Spinal cord (tissue), 10 donors: Measurements from ENCODE around the gene POMT1. TPM values are rescaled to one million over a fixed set of nuclear protein-coding genes. Genes with fewer than 3 reads are reported as not detected.
A peak's percentile ranks its signal among the peaks of the same experiment; 100 is the strongest.

Experiments used
- DNase-seq, 6 donors: peaks; one replicate each; pipeline versions ENCODE4 v3.0.0 to v3.0.0-alpha.2; 2013 to 2015; ENCODE audit warnings: low spot score in 6 of 6, low read depth in 4 of 6
- H3K27ac ChIP-seq: one replicate; pipeline ENCODE4 v1.5.1; 2013; ENCODE audit warnings: low read depth, low read length, control low read depth
- H3K27me3 ChIP-seq: one replicate; pipeline ENCODE4 v1.6.1; 2013; ENCODE audit warnings: low read length; ENCODE audit not compliant: control insufficient read depth, insufficient read depth
- H3K36me3 ChIP-seq: one replicate; pipeline ENCODE4 v1.6.1; 2013; ENCODE audit warnings: low read length; ENCODE audit not compliant: control insufficient read depth, insufficient read depth
- H3K4me1 ChIP-seq: one replicate; pipeline ENCODE4 v1.6.1; 2013; ENCODE audit warnings: low read length; ENCODE audit not compliant: control insufficient read depth, insufficient read depth
- H3K4me3 ChIP-seq: one replicate; pipeline ENCODE4 v1.5.1; 2013; ENCODE audit warnings: low read depth, low read length, control low read depth
- H3K9me3 ChIP-seq: one replicate; pipeline ENCODE4 v1.6.1; 2013; ENCODE audit warnings: low read length; ENCODE audit not compliant: control insufficient read depth, insufficient read depth
- WGBS: methylation state at CpG from one replicate; pipeline ENCODE4 v1.1.5; 2013; ENCODE audit warnings: missing lambda C conversion rate; ENCODE audit not compliant: insufficient coverage; 5-methylcytosine and 5-hydroxymethylcytosine counted together
- polyA plus RNA-seq, 2 donors: library from polyadenylated mRNA; unstranded; fragments of 120-200 nt; gene quantifications; one replicate each; pipeline ENCODE4 v1.2.1, GENCODE V29; 2013; ENCODE audit not compliant: insufficient read length in 2 of 2
- total RNA-seq, 2 donors: library from RNA; depleted of rRNA in 1 of 2; stranded (reverse); fragments of 120-200 nt in 1 of 2; fragments of >200 nt in 1 of 2; gene quantifications; one replicate each; pipeline versions ENCODE4 v1.2.3 to v1.2.4, GENCODE V29; 2013 to 2014
- donor health status: healthy.

The POMT1 gene
- total and polyA plus RNA-seq, 4 donors, result 39.2 to 92.7 (median 73.0) TPM

DNA sequence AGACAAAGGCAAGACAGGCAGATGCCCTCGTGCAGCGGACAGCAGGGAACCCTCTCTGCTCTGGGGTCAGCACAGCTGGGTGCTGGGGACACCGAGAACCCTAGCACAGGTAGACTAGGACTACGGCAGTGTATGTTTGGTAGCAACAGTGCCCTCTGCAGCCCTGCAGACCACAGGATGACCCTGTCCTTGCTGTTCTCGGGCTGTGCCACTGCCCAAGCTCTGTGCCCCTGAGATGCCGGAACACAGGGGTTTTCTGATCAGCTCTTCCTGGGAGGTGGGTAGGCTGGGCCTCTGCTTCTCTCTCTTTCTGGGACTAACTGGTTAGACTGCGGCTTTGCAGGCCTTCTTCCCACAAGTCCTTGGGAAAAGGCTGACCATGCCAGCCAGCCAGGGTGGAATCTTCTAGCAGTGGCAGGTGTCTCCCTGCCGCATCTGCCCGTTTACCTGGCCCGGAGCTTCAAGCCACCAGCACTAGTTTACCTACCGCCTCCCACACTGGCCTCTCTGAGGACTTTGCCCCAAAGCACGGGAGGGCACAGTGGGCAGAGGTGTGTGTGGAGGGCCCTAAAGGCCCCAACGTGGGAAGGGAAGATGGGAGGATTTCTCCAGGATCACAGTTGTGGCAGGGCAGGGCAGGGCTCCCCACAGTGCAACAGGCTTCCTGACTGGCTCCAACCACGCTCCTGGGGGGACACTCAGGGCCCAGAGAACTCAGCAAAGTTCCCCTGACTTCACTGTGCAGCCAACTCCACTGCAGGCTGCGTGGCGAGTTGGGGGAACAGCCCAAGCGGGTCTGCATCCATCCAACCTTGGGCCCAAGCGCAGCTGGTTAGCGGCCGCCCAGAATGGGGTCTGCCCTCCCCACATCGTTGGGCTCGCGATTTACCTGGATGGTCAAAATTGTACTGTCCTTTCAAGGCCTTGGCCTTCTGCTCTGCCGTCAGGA, 27.2 kb downstream of the POMT1 start:
- H3K4me3 ChIP-seq, result peak overlapping the region; percentile 70
- no peaks in the 10 kb centered on the region for H3K27me3 ChIP-seq
- no peak overlapping the region for H3K27ac ChIP-seq
- peaks cover 54% of the 10 kb centered on the region for H3K36me3 ChIP-seq
- H3K4me1 ChIP-seq, result peaks cover 48% of the 10 kb centered on the region
- no peak for DNase-seq
- 49% methylated on average over 21 of the region's 24 CpGs for WGBS
- H3K9me3 ChIP-seq, result no peaks in the 10 kb centered on the region

DNA sequence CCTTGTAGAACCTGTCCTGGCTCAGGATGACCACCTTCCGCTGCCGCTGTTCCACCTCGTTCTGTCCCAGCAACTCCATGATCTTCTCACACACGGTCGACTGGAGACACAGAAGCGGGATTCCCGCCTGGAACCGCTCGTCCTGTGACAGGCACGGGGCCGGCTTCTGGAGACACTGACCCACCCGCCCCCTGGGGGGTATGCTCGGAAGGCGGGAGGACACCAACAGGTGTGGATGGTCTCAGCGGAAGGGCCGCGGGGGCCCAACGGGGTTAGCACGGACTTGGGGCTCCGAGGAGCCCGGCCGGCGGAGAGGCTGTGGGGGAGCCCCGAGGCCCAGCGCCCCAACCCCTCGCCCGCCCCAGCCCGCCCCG, 27.8 kb downstream of the POMT1 start:
- H3K4me1 ChIP-seq, result peaks cover 41% of the 10 kb centered on the region
- DNase-seq, result peak in 1 of 6 donors; percentile 41
- no peak overlapping the region for H3K27ac ChIP-seq
- H3K4me3 ChIP-seq, result peak overlapping the region; percentile 70
- H3K9me3 ChIP-seq, result no peaks in the 10 kb centered on the region
- H3K27me3 ChIP-seq, result no peaks in the 10 kb centered on the region
- H3K36me3 ChIP-seq, result peaks cover 47% of the 10 kb centered on the region
- WGBS, result under 1% methylated on average over 28 of the region's 29 CpGs

DNA sequence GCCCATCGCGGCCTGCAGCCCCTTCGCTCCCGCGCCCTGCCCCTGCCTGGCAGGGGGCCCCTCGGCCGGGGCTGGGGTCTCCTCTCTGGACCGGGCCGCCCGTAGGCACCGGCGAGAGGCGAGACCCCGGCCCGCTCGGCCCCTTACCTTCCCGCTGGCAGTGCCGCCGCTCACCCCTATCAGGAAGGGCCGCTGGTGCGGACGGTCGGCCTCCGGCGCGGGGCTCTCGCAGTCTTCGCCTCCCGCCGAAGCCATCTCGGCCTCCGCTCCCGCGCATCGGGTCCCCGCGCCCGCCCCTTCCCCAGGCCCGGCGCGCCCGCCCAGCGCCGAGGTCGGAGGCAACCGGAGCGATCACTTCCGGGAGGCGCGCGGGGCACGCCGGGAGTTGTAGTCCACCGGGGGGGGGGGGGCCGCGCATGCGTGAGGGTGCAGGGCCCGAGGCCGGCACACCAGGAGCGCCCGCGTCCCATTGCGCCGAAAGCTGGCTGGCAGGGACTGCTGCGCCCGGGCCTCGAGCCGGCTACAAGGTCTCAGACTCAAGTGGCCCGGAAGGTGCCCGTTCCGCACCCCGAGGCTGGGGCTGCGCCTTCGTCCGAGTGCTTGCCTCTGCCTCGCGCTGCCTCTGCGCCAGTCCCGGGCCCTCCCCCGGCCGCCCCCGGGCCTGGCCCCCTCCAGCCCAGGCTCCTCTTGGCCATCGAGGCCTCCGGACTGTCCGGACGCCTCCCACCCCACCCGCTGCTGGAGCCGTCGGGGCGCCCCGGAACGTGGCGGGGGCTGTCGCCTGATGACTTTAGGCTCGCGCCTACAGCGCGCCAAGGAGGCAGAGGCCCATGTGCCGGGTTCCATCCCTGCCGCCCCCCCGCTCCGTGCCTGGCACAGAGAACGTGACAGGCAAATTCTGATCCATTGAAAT, 28.5 kb downstream of the POMT1 start, which contains the start of gene UCK1:
UCK1 (minus strand) TSS at position 344 of the 913 bp plus-strand sequence; CDS start at position 255, 89 bp downstream.
- Histone ChIP-seq H3K4me1 (peaks cover 35% of the 10 kb centered on the region), H3K9me3 (no peaks in the 10 kb centered on the region), H3K27ac (no peak within 1 kb of the TSS), H3K36me3 (peaks cover 41% of the 10 kb centered on the region), H3K27me3 (no peaks in the 10 kb centered on the region), H3K4me3 (peak within 1 kb of the TSS; percentile 70)
- DNase-seq, result peak; percentile 69 to 96 (median 80)
- WGBS, result 5% methylated on average over 103 of the region's 103 CpGs

DNA sequence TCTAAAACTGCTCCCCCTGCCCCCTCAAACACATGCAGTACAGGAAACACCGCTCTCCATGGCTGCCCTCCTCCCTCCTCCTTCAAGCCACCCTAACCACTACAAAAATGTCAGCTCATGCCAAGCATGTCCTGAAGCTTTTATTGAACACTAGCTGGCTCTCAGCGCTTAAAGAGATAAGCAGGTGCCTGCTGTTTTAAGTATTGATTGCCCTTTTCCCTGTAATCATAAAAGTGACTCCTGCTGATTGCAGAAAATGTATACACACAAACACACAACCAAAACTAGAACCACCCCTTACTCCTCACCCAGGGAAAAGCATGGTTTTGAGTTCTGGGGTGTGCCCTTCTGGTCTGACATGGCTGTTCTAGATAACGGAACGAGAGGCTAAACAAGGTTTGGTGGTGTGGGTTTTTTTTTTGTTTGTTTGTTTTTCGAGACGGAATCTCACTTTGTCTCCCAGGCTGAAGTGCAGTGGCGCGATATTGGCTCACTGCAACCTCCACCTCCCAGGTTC, 32.1 kb downstream of the POMT1 start:
- H3K4me1 ChIP-seq, result peaks cover 13% of the 10 kb centered on the region
- peaks cover 6% of the 10 kb centered on the region for H3K36me3 ChIP-seq
- 59% methylated on average over 2 of the region's 8 CpGs for WGBS
- no peak overlapping the region for H3K27ac ChIP-seq
- H3K9me3 ChIP-seq, result no peaks in the 10 kb centered on the region
- no peak overlapping the region for H3K4me3 ChIP-seq
- no peaks in the 10 kb centered on the region for H3K27me3 ChIP-seq
- DNase-seq, result peak in 1 of 6 donors; percentile 29

DNA sequence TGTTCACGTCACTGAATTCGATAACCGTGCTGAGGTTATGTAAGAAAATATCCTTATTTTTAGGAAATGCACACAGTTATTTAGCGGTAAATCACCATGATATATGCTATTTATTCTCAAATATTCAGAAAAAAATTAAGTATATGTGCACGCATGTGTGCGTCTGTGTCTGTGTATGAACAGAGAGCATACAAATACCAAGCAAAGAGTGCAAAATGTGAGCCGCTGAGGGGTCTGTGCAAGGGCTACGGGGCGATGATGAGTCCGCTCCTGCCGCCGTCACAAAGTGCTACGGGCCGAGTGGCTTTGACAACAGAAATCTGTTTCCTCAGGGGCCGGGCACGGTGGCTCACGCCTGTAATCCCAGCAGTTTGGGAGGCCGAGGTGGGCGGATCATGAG, 35.2 kb downstream of the POMT1 start:
- Histone ChIP-seq H3K4me3 (no peak overlapping the region), H3K27ac (no peak overlapping the region), H3K36me3 (no peaks in the 10 kb centered on the region), H3K27me3 (no peaks in the 10 kb centered on the region), H3K4me1 (no peaks in the 10 kb centered on the region), H3K9me3 (no peaks in the 10 kb centered on the region)
- 99% methylated on average over 14 of the region's 19 CpGs for WGBS
- no peak for DNase-seq

DNA sequence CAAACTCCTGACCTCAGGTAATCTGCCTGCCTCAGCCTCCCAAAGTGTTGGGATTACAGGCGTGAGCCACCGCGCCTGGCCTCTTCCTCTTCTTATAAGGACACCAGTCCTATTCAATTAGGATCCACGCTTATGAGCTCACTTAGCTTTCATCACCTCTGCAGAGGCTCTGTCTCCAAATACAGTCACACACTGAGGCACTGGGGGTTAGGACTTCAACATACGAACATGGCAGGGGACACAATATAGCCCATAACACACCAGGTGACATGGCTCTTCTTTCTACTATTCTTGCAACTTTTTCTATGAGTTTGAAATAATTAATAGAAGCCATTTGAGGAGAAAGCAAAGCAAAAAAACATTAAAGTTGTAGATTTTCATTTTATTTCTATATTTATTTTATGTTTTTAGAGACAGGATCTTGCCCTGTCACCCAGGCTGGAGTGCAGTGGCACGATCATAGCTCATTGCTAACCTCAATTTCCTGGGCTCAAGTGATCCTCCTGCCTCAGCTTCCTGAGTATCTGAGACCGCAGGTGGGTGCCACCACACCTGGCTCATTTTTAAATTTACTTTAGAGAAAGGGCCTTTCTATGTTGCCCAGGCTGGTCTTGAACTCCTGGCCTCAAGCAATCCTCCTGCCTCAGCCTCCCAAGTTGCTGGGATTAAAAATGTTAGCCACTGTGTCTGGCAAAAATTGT, 36.7 kb downstream of the POMT1 start:
- 98% methylated on average over 6 of the region's 7 CpGs for WGBS

DNA sequence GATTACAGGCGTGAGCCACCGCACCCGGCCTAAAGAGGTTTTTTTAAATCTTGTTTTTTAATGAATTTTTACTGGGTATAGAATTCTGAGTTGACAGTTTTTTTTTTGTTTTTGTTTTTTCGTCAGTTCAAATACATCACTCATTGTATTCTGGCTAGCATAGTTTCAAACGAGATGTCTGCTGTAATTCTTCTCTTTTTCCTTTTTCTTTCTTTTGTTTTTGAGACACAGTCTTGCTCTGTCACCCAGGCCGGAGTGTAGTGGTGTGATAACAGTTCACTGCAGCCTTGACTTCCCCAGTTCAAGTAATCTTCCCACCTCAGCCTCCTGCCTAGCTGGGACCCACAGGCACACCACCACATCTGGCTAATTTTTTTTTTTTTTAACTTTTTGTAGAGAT, 40.4 kb downstream of the POMT1 start:
- Histone ChIP-seq H3K4me1 (peaks cover 17% of the 10 kb centered on the region), H3K9me3 (peaks cover 7% of the 10 kb centered on the region), H3K4me3 (no peak overlapping the region), H3K36me3 (no peaks in the 10 kb centered on the region), H3K27me3 (peaks cover 32% of the 10 kb centered on the region), H3K27ac (no peak overlapping the region)
- no CpG with 5 or more reads among the region's 6 CpGs for WGBS
- no peak for DNase-seq

More for the DNA sequence above, 36.7 kb downstream of the POMT1 start:
- DNase-seq, result no peak
- no peak overlapping the region for H3K27ac ChIP-seq
- H3K36me3 ChIP-seq, result no peaks in the 10 kb centered on the region
- H3K27me3 ChIP-seq, result peaks cover 2% of the 10 kb centered on the region
- H3K4me1 ChIP-seq, result no peaks in the 10 kb centered on the region
- no peak overlapping the region for H3K4me3 ChIP-seq
- H3K9me3 ChIP-seq, result peaks cover 7% of the 10 kb centered on the region

DNA sequence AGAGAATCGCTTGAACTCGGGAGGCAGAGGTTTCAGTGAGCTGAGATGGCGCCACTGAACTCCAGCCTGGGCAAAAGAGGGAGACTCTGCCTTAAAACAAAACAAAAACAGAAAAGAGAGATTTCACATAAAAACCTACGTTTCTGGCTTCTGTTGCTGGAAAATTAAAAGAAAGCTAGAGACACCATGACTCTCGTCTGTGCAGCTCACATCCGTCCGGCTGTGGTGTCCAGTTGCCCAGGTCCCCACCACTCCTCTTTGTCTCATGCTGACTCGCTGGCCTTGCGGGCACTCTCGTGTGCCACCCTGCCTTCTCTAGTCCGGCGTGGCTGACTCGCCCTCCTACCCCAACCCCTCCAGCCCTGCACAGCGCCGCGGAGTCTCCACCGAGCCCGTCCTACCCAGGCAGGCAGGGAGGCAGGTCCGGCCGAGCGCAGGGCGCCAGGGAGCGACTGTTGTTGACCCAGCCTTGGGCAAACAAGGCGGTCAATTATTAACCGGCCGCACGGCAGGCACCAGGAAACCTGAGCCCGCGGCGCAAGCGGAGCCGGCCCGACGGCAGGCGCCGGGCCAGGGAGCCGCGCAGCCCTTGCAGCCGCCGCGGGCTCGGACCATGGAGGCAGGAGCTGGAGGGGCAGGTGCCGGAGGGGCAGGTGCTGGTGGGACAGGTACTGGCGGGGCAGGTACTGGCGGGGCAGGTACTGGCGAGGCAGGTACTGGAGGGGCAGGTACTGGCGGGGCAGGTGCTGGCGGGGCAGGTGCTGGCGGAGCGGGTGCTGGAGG, 42.5 kb downstream of the POMT1 start, which contains the start of gene PRRT1B:
PRRT1B (plus strand) TSS at position 521 of the 783 bp plus-strand sequence; CDS start at position 614, 93 bp downstream.
- H3K4me1 ChIP-seq, result peaks cover 17% of the 10 kb centered on the region
- H3K9me3 ChIP-seq, result peaks cover 7% of the 10 kb centered on the region
- H3K36me3 ChIP-seq, result no peaks in the 10 kb centered on the region
- no peak within 1 kb of the TSS for H3K27ac ChIP-seq
- H3K27me3 ChIP-seq, result peaks cover 32% of the 10 kb centered on the region
- no peak for DNase-seq
- WGBS, result 7% methylated on average over 47 of the region's 50 CpGs
- H3K4me3 ChIP-seq, result peak within 1 kb of the TSS; percentile 12
